ENCODE results near the gene SPOCD1. TPM values are rescaled to one million over a fixed set of nuclear protein-coding genes. Genes with fewer than 3 reads are reported as not detected.
A peak's percentile ranks its signal among the peaks of the same experiment; 100 is the strongest.

Gene SPOCD1
- polyA plus RNA-seq, 2 of the 4 experiments (the other 2 are of a cell fraction) = 0.98 to 4.8 TPM

DNA sequence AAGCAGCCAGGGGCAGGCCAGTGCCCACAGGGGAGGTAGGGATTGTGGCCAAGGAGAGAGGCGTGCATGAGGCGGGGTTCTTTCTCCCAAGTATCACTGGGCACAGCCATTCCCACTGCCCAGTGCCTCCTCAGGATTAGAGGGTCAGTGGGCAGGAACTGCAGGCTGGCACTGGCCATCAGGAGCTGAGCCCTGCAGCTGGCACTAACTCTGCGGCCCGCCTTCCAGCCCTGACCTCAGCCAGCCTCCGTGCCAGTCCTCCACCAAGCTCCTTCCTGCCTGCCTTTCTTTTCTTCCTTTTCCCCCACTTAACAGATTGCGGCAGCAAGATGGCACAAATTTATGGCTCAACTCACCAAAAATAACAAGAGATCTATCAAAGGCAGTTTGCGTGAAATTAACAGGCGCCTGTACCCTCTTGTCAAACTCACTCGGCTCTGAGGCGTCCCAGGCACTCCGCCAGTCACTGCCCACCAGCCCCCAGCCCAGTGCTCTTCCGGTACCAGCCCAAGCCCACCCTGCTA is 62.8 kb downstream of the SPOCD1 start:
- Histone ChIP-seq H3K4me1 (peaks cover 8% of the 10 kb centered on the region; the same call in 2 of the 3 replicates), H3K4me2 (no peak overlapping the region), H3K4me3 (no peak overlapping the region), H3K9me3 (no peaks in the 10 kb centered on the region), H3K27ac (peak overlapping the region in 1 of 2 experiments; percentile 28; a peak in 1 of 6 replicates)
- WGBS (ENCODE audit: missing lambda C conversion rate) = 94% methylated on average over 12 of the region's 12 CpGs
- ChIA-PET CTCF (interaction anchor here (1.4 to 2.0 kb wide), 4 partner anchors 10 to 38 kb away, joined by 4 to 6 read pairs (median 4); no protein-coding TSS in a partner anchor), POLR2A (no interaction called here)
- TF ChIP-seq NFE2L2 (conservative IDR thresholded peaks at IDR 0.05; ENCODE audit: low read length) (no peak), GATA3 (IDR thresholded peaks at IDR 0.05; ENCODE audit: borderline replicate concordance) (no peak), CBX8 (IDR thresholded peaks at IDR 0.05) (no peak), JUN (IDR thresholded peaks at IDR 0.05) (no peak), ESRRA (IDR thresholded peaks at IDR 0.05; ENCODE audit: borderline replicate concordance, low read length) (no peak), JUNB (IDR thresholded peaks at IDR 0.05) (no peak), POLR2A (IDR thresholded peaks at IDR 0.05; ENCODE audit: low read length) (no peak), FOSL2 (IDR thresholded peaks at IDR 0.05) (no peak), FOSL2 (CRISPR knock-in tag; IDR thresholded peaks at IDR 0.05) (no peak), HOXB5 (CRISPR knock-in tag; IDR thresholded peaks at IDR 0.05) (no peak)
- TF ChIP-seq, protein P1, sequence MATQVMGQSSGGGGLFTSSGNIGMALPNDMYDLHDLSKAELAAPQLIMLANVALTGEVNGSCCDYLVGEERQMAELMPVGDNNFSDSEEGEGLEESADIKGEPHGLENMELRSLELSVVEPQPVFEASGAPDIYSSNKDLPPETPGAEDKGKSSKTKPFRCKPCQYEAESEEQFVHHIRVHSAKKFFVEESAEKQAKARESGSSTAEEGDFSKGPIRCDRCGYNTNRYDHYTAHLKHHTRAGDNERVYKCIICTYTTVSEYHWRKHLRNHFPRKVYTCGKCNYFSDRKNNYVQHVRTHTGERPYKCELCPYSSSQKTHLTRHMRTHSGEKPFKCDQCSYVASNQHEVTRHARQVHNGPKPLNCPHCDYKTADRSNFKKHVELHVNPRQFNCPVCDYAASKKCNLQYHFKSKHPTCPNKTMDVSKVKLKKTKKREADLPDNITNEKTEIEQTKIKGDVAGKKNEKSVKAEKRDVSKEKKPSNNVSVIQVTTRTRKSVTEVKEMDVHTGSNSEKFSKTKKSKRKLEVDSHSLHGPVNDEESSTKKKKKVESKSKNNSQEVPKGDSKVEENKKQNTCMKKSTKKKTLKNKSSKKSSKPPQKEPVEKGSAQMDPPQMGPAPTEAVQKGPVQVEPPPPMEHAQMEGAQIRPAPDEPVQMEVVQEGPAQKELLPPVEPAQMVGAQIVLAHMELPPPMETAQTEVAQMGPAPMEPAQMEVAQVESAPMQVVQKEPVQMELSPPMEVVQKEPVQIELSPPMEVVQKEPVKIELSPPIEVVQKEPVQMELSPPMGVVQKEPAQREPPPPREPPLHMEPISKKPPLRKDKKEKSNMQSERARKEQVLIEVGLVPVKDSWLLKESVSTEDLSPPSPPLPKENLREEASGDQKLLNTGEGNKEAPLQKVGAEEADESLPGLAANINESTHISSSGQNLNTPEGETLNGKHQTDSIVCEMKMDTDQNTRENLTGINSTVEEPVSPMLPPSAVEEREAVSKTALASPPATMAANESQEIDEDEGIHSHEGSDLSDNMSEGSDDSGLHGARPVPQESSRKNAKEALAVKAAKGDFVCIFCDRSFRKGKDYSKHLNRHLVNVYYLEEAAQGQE (IDR thresholded peaks at IDR 0.05) = no peak
- DNase-seq (ENCODE audit: low read depth in 1 of 2, low spot score in 1 of 2) (no peak), FAIRE-seq (no peak), ATAC-seq (no peak)

DNA sequence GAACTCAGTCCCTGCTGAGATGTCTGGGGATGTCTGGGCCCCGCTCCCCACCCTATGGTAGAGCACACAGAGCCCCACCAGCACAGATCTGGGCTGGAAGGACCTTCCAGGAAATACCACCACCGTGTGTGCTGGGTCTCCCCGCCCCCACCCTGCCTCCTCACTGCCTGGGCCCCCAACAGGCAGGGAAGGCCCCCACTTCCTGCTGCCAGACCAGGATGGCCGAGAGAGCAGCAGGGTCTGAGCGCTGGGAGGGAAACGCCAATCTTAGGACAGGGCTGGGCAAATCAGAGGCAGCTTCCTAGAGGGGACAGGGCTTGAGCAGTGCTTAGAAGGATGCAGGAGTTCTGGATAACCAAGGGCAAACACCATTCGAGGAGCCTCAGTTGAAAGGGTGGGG is 63.6 kb downstream of the SPOCD1 start:
- POLR2A ChIA-PET = no interaction called here
- Histone ChIP-seq H3K9me3 (no peaks in the 10 kb centered on the region), H3K4me3 (no peak overlapping the region), H3K27ac (no peak overlapping the region), H3K4me2 (no peak overlapping the region), H3K4me1 (peaks cover 8% of the 10 kb centered on the region; the same call in 2 of the 3 replicates)
- ATAC-seq (no peak), FAIRE-seq (no peak), DNase-seq (ENCODE audit: low read depth in 1 of 2, low spot score in 1 of 2) (no peak)
- TF ChIP-seq, protein P2, sequence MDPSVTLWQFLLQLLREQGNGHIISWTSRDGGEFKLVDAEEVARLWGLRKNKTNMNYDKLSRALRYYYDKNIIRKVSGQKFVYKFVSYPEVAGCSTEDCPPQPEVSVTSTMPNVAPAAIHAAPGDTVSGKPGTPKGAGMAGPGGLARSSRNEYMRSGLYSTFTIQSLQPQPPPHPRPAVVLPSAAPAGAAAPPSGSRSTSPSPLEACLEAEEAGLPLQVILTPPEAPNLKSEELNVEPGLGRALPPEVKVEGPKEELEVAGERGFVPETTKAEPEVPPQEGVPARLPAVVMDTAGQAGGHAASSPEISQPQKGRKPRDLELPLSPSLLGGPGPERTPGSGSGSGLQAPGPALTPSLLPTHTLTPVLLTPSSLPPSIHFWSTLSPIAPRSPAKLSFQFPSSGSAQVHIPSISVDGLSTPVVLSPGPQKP (IDR thresholded peaks at IDR 0.05; ENCODE audit: low read depth, low read length) = no peak
- TF ChIP-seq POLR2AphosphoS2 (conservative IDR thresholded peaks at IDR 0.05; ENCODE audit: low read length) (no peak), SREBF2 (IDR thresholded peaks at IDR 0.05) (no peak), CBX8 (IDR thresholded peaks at IDR 0.05) (no peak), ESRRA (IDR thresholded peaks at IDR 0.05; ENCODE audit: borderline replicate concordance, low read length) (no peak), GATA3 (IDR thresholded peaks at IDR 0.05; ENCODE audit: borderline replicate concordance) (no peak)
- TF ChIP-seq, protein P3, sequence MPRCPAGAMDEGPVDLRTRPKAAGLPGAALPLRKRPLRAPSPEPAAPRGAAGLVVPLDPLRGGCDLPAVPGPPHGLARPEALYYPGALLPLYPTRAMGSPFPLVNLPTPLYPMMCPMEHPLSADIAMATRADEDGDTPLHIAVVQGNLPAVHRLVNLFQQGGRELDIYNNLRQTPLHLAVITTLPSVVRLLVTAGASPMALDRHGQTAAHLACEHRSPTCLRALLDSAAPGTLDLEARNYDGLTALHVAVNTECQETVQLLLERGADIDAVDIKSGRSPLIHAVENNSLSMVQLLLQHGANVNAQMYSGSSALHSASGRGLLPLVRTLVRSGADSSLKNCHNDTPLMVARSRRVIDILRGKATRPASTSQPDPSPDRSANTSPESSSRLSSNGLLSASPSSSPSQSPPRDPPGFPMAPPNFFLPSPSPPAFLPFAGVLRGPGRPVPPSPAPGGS (IDR thresholded peaks at IDR 0.05) = no peak
- TF ChIP-seq, protein P4, sequence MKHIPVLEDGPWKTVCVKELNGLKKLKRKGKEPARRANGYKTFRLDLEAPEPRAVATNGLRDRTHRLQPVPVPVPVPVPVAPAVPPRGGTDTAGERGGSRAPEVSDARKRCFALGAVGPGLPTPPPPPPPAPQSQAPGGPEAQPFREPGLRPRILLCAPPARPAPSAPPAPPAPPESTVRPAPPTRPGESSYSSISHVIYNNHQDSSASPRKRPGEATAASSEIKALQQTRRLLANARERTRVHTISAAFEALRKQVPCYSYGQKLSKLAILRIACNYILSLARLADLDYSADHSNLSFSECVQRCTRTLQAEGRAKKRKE (CRISPR knock-in tag; IDR thresholded peaks at IDR 0.05; ENCODE audit: low read depth) = no peak
- CTCF ChIA-PET = interaction anchor here (1.8 to 2.5 kb wide), 4 partner anchors 17 to 88 kb away, joined by 4 to 10 read pairs (median 6); no protein-coding TSS in a partner anchor
- WGBS (ENCODE audit: missing lambda C conversion rate) = 81% methylated on average over 2 of the region's 7 CpGs

DNA sequence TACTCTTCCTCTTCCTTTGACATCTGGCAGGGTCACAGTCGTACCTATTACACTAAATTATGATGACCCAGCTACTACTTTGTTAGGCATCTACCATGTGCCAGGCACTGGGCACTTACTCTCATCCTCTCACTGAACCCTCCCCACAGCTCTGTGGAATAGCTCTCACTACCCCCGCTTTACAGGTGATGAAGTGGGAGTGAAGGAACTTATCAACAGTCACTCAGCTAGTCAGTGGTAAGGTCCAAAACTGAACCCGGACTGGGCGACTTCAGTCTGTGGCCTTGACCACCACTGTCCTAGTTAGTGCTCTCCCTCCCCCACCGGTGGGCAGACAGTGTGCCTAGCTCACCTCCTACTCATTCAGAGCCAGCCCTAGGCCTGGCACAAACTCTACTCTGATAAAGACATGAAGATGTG is 64.0 kb downstream of the SPOCD1 start:
- ATAC-seq = no peak
- ChIA-PET CTCF (interaction anchor here (1.8 to 2.5 kb wide), 4 partner anchors 11 to 88 kb away, joined by 4 to 10 read pairs (median 5); no protein-coding TSS in a partner anchor), POLR2A (no interaction called here)
- Histone ChIP-seq H3K4me1 (peaks cover 8% of the 10 kb centered on the region; the same call in 2 of the 3 replicates), H3K4me2 (no peak overlapping the region), H3K4me3 (no peak overlapping the region), H3K9me3 (no peaks in the 10 kb centered on the region), H3K27ac (no peak overlapping the region)
- no peak for FAIRE-seq
- no peak for DNase-seq (ENCODE audit: low read depth in 1 of 2, low spot score in 1 of 2)
- WGBS (ENCODE audit: missing lambda C conversion rate) = 85% methylated on average over 5 of the region's 5 CpGs
- TF ChIP-seq POLR2AphosphoS2 (conservative IDR thresholded peaks at IDR 0.05; ENCODE audit: low read length) = no peak
- TF ChIP-seq ZFP36 (IDR thresholded peaks at IDR 0.05; ENCODE audit: borderline replicate concordance, partially characterized antibody) = no peak
- TF ChIP-seq HOXB5 (CRISPR knock-in tag; IDR thresholded peaks at IDR 0.05) = no peak
- no peak for TF ChIP-seq NFE2L2 (conservative IDR thresholded peaks at IDR 0.05; ENCODE audit: low read length)
- no peak for TF ChIP-seq RAD21 (conservative IDR thresholded peaks at IDR 0.05 in 1 of 2, IDR thresholded peaks at IDR 0.05 in 1 of 2)
- TF ChIP-seq, protein P5, sequence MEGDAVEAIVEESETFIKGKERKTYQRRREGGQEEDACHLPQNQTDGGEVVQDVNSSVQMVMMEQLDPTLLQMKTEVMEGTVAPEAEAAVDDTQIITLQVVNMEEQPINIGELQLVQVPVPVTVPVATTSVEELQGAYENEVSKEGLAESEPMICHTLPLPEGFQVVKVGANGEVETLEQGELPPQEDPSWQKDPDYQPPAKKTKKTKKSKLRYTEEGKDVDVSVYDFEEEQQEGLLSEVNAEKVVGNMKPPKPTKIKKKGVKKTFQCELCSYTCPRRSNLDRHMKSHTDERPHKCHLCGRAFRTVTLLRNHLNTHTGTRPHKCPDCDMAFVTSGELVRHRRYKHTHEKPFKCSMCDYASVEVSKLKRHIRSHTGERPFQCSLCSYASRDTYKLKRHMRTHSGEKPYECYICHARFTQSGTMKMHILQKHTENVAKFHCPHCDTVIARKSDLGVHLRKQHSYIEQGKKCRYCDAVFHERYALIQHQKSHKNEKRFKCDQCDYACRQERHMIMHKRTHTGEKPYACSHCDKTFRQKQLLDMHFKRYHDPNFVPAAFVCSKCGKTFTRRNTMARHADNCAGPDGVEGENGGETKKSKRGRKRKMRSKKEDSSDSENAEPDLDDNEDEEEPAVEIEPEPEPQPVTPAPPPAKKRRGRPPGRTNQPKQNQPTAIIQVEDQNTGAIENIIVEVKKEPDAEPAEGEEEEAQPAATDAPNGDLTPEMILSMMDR (IDR thresholded peaks at IDR 0.05) = no peak
- no peak for TF ChIP-seq CBX2 (IDR thresholded peaks at IDR 0.05; ENCODE audit: borderline replicate concordance, low read depth)
- TF ChIP-seq, protein P3 (IDR thresholded peaks at IDR 0.05) = no peak
- TF ChIP-seq TFCP2L1 (CRISPR knock-in tag; IDR thresholded peaks at IDR 0.05) = no peak
- TF ChIP-seq MAZ (IDR thresholded peaks at IDR 0.05; ENCODE audit: borderline replicate concordance, low read depth, low read length) = no peak
